Ovary (tissue), 3 donors: ENCODE measurements around the gene YY1.

Experiments
- EP300 ChIP-seq: sonication (generic); formaldehyde crosslinking; IDR thresholded peaks from one replicate; pipeline ENCODE4 v1.6.1; 2017; ENCODE audit warnings: antibody characterized with exemption
- POLR2A ChIP-seq: fragments of 450-650 bp; IDR thresholded peaks from one replicate; pipeline ENCODE4 v1.6.1; 2017; ENCODE audit warnings: antibody characterized with exemption, mild to moderate bottlenecking, moderate library complexity
- TF ChIP-seq, protein P1 (sequence below), 3 donors: fragments of 450-650 bp in 2 of 3; fragments of 200-600 bp in 1 of 3; IDR thresholded peaks; one replicate each; pipeline versions ENCODE4 v1.5.1 to v1.8.0; 2016 to 2022; ENCODE audit warnings: antibody characterized with exemption in 3 of 3, mild to moderate bottlenecking in 1 of 3
- donor health status: DM: no; HTN: no; CAD: no.

DNA sequence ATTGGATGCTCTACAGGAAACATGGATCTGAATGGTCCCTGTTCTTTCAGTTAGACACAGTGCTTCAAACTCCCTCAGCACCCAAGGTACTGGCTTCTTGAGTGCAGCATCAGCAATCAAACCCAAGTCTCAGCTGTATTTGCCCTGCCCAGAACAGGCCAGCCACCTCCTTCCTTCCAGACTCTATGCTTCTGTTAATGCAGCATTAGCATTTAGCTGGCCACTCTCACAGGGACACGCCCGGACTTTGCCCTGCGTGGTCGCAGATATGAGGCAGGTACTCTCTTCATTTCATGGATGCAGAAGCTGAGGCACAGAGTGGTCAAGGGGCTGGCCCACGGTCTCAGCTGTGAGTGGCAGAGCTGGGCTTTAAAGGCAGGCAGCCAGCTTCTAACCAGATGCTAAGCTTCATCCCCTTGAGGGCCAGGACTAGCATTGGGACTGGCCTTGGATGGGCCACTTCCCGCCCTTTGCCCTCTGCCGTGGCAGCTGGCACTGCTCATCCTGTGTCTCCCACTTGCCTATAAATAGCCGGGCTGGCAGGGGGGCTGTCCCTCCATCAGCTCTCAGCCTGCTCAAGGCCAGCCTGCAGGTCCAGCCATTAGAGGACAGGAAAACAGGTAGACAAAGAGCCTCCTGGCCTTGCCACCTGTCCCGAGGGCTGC is 82.7 kb downstream of the YY1 start:
- TF ChIP-seq, protein P1, sequence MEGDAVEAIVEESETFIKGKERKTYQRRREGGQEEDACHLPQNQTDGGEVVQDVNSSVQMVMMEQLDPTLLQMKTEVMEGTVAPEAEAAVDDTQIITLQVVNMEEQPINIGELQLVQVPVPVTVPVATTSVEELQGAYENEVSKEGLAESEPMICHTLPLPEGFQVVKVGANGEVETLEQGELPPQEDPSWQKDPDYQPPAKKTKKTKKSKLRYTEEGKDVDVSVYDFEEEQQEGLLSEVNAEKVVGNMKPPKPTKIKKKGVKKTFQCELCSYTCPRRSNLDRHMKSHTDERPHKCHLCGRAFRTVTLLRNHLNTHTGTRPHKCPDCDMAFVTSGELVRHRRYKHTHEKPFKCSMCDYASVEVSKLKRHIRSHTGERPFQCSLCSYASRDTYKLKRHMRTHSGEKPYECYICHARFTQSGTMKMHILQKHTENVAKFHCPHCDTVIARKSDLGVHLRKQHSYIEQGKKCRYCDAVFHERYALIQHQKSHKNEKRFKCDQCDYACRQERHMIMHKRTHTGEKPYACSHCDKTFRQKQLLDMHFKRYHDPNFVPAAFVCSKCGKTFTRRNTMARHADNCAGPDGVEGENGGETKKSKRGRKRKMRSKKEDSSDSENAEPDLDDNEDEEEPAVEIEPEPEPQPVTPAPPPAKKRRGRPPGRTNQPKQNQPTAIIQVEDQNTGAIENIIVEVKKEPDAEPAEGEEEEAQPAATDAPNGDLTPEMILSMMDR (IDR thresholded peaks at IDR 0.05) = no peak
- TF ChIP-seq POLR2A (no peak), EP300 (no peak)
